ENCODE results near the gene FAM114A2. TPM values are rescaled to one million over a fixed set of nuclear protein-coding genes. Genes with fewer than 3 reads are reported as not detected.

The FAM114A2 gene
- total RNA-seq, 1 experiment from 2014 or later = 12.9 TPM

- no peaks in the 10 kb centered on the region for H3K4me1 ChIP-seq (ENCODE audit: insufficient read depth, low read length)
- intact Hi-C loops (cut with micrococcal nuclease) = no loop called here
- no peak overlapping the region for H2AFZ ChIP-seq (ENCODE audit: low read length)
- H4K20me1 ChIP-seq (ENCODE audit: low read length) = no peaks in the 10 kb centered on the region
- H3K79me2 ChIP-seq (ENCODE audit: low read length) = no peaks in the 10 kb centered on the region
- no peaks in the 10 kb centered on the region for H3K9me2 ChIP-seq (replicated peaks; ENCODE audit: low read length)
- H3K27me3 ChIP-seq (ENCODE audit: low read length) = peaks cover 28% of the 10 kb centered on the region; the same call in 1 of the 2 replicates
- no TSS peak for BruUV-seq (replicated peaks)
- TF ChIP-seq, protein P1, sequence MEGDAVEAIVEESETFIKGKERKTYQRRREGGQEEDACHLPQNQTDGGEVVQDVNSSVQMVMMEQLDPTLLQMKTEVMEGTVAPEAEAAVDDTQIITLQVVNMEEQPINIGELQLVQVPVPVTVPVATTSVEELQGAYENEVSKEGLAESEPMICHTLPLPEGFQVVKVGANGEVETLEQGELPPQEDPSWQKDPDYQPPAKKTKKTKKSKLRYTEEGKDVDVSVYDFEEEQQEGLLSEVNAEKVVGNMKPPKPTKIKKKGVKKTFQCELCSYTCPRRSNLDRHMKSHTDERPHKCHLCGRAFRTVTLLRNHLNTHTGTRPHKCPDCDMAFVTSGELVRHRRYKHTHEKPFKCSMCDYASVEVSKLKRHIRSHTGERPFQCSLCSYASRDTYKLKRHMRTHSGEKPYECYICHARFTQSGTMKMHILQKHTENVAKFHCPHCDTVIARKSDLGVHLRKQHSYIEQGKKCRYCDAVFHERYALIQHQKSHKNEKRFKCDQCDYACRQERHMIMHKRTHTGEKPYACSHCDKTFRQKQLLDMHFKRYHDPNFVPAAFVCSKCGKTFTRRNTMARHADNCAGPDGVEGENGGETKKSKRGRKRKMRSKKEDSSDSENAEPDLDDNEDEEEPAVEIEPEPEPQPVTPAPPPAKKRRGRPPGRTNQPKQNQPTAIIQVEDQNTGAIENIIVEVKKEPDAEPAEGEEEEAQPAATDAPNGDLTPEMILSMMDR (conservative IDR thresholded peaks at IDR 0.05; ENCODE audit: low read depth, low read length) = no peak
- TF ChIP-seq EZH2 (IDR thresholded peaks at IDR 0.05; ENCODE audit: low read length, unreplicated experiment) (no peak), EZH2phosphoT487 (IDR thresholded peaks at IDR 0.05; ENCODE audit: borderline replicate concordance, low read length) (no peak)
- no peak overlapping the region for H3K9ac ChIP-seq (ENCODE audit: low read length)
- POLR2A ChIA-PET (ENCODE audit: unreplicated experiment) = no interaction called here
- CTCF ChIA-PET = no interaction called here
- H3K4me3 ChIP-seq (ENCODE audit: low read length) = no peak overlapping the region
- no peak for DNase-seq
- no peaks in the 10 kb centered on the region for H3F3A ChIP-seq (ENCODE audit: low read length, unreplicated experiment)
- ATAC-seq = no peak
- no peak overlapping the region for H3K4me2 ChIP-seq (ENCODE audit: low read length)
- no peaks in the 10 kb centered on the region for H3K36me3 ChIP-seq (ENCODE audit: low read depth, low read length)
- H3K9me3 ChIP-seq (ENCODE audit: low read length) = no peaks in the 10 kb centered on the region
- no peak overlapping the region for H3K27ac ChIP-seq (ENCODE audit: low read length)
These were observed 56.7 kb downstream of the FAM114A2 start for GRCh38 chr5:153981905-153982605.

DNA sequence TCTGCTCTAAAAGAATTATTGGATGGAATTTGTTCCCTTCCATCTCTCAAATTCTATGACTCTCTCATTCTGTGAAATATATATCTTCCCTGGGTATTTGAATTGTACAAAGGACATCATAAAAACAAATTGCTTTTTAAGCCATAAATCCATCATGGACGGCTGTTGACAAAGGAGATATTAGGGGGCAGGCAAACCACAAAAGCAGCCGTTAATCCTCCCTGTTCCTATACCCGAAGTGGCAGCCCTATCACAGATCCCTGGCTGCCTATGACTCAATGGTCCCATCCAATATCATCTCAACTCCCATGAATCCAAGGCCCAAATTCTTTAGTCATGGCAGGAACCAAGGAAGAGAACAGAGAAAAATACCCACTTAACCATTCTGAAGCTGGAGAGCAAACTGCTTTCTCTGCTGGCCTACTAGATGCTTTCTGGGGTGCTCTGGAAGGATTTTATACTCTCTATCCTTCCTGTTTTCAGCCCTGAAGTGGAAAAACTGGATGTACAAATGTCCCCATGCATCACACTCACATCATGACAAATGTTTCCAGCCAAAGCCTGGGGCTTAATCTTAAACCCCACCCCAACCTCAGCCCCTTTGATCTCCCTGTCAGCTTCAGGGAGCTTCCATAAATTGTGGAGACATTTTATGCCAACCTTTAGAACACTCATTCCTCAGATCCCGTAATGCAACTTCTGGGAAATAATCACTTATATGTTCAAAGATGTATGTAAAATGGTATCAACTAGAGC is 59.5 kb downstream of the FAM114A2 start:
- ChIA-PET POLR2A (ENCODE audit: unreplicated experiment) (no interaction called here), CTCF (no interaction called here)
- H3K4me1 ChIP-seq (ENCODE audit: insufficient read depth, low read length) = no peaks in the 10 kb centered on the region
- H3K36me3 ChIP-seq (ENCODE audit: low read depth, low read length) = no peaks in the 10 kb centered on the region
- H3K4me2 ChIP-seq (ENCODE audit: low read length) = no peak overlapping the region
- H3K9me3 ChIP-seq (ENCODE audit: low read length) = no peaks in the 10 kb centered on the region
- no peak overlapping the region for H3K9ac ChIP-seq (ENCODE audit: low read length)
- no peaks in the 10 kb centered on the region for H3F3A ChIP-seq (ENCODE audit: low read length, unreplicated experiment)
- no peak overlapping the region for H2AFZ ChIP-seq (ENCODE audit: low read length)
- DNase-seq (no peak), ATAC-seq (no peak)
- H4K20me1 ChIP-seq (ENCODE audit: low read length) = no peaks in the 10 kb centered on the region
- intact Hi-C loops (cut with micrococcal nuclease) = loop anchor here (10.0 kb wide), 1 partner anchor 636 kb away; no protein-coding TSS in a partner anchor
- H3K27ac ChIP-seq (ENCODE audit: low read length) = no peak overlapping the region
- TF ChIP-seq EZH2phosphoT487 (IDR thresholded peaks at IDR 0.05; ENCODE audit: borderline replicate concordance, low read length) (no peak), EZH2 (IDR thresholded peaks at IDR 0.05; ENCODE audit: low read length, unreplicated experiment) (no peak)
- TF ChIP-seq, protein P1 (conservative IDR thresholded peaks at IDR 0.05; ENCODE audit: low read depth, low read length) = no peak
- no peaks in the 10 kb centered on the region for H3K9me2 ChIP-seq (replicated peaks; ENCODE audit: low read length)
- no peak overlapping the region for H3K4me3 ChIP-seq (ENCODE audit: low read length)
- peaks cover 28% of the 10 kb centered on the region; the same call in 1 of the 2 replicates for H3K27me3 ChIP-seq (ENCODE audit: low read length)
- no TSS peak for BruUV-seq (replicated peaks)
- H3K79me2 ChIP-seq (ENCODE audit: low read length) = no peaks in the 10 kb centered on the region

DNA sequence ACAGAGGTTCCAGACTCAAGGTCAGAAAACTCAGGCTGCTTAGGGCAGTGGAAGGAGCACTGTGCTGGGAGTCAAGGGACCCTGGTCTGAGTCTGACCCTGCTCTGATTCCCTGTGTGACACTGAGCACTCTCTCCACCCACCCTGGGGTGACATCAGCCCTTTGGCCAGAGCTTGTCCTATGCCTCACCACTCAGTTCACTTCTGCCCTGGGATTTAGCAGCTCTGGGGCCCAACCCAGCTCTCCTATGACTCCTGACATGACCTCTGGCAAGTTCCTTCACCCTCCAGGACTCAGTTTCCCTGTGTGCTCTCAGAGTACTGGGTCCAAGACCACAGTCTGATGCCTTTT is 63.9 kb downstream of the FAM114A2 start:
- POLR2A ChIA-PET (ENCODE audit: unreplicated experiment) = no interaction called here
- no peaks in the 10 kb centered on the region for H3K36me3 ChIP-seq (ENCODE audit: low read depth, low read length)
- H3K4me1 ChIP-seq (ENCODE audit: insufficient read depth, low read length) = no peaks in the 10 kb centered on the region
- H3K9me3 ChIP-seq (ENCODE audit: low read length) = no peaks in the 10 kb centered on the region
- H3K9me2 ChIP-seq (replicated peaks; ENCODE audit: low read length) = no peaks in the 10 kb centered on the region
- H3K27me3 ChIP-seq (ENCODE audit: low read length) = peaks cover 19% of the 10 kb centered on the region
- no peak overlapping the region for H3K9ac ChIP-seq (ENCODE audit: low read length)
- no peaks in the 10 kb centered on the region for H3K79me2 ChIP-seq (ENCODE audit: low read length)
- no peak for ATAC-seq
- no peak for DNase-seq
- no peak overlapping the region for H2AFZ ChIP-seq (ENCODE audit: low read length)
- H3K4me3 ChIP-seq (ENCODE audit: low read length) = no peak overlapping the region
- intact Hi-C loops (cut with micrococcal nuclease) = loop anchor here (1.0 to 10.0 kb wide), 4 partner anchors 206 to 640 kb away; no protein-coding TSS in a partner anchor
- H4K20me1 ChIP-seq (ENCODE audit: low read length) = no peaks in the 10 kb centered on the region
- no peak overlapping the region for H3K4me2 ChIP-seq (ENCODE audit: low read length)
- H3F3A ChIP-seq (ENCODE audit: low read length, unreplicated experiment) = no peaks in the 10 kb centered on the region
- no peak overlapping the region for H3K27ac ChIP-seq (ENCODE audit: low read length)
- BruUV-seq (replicated peaks) = no TSS peak
- TF ChIP-seq EZH2phosphoT487 (IDR thresholded peaks at IDR 0.05; ENCODE audit: borderline replicate concordance, low read length) (no peak), EZH2 (IDR thresholded peaks at IDR 0.05; ENCODE audit: low read length, unreplicated experiment) (no peak)
- TF ChIP-seq, protein P1 (conservative IDR thresholded peaks at IDR 0.05; ENCODE audit: low read depth, low read length) = no peak
- CTCF ChIA-PET = interaction anchor here (1.1 kb wide), 1 partner anchor 430 kb away, joined by 4 read pairs; no protein-coding TSS in a partner anchor

Measured in PC-3 (cell line).